Measurements from ENCODE around the gene CENPC.
A peak's percentile ranks its signal among the peaks of the same experiment; 100 is the strongest.
"Not testable (repeated sequence)": the region's sequence is repeated elsewhere in the genome, so short reads cannot be mapped to it uniquely, and the experiment has no call there.

CENPC gene

GRCh38 chr4:67545199-67546003, at the start of gene CENPC:
TSS of gene CENPC (minus strand) at chr4:67545503. CDS start at chr4:67545355, 148 bp downstream.
- peak; percentile 84 for DNase-seq

GRCh38 chr4:67593741-67594175, 48.5 kb upstream of the CENPC start:
- DNase-seq: no peak

- DNase-seq: no peak
Observed at GRCh38 chr4:67587156-67587555, 41.9 kb upstream of the CENPC start.

GRCh38 chr4:67584496-67584895, 39.2 kb upstream of the CENPC start:
- no peak for DNase-seq

GRCh38 chr4:67581913-67582312, 36.6 kb upstream of the CENPC start:
- no peak for DNase-seq

- DNase-seq: no peak
Observed at GRCh38 chr4:67581208-67581857, 36.0 kb upstream of the CENPC start.

- DNase-seq: no peak
Observed at GRCh38 chr4:67580577-67580976, 35.3 kb upstream of the CENPC start.

GRCh38 chr4:67576538-67576937, 31.2 kb upstream of the CENPC start:
- DNase-seq: no peak

GRCh38 chr4:67576059-67576466, 30.8 kb upstream of the CENPC start:
- DNase-seq: no peak

GRCh38 chr4:67575232-67576058, 30.1 kb upstream of the CENPC start:
- DNase-seq: no peak

GRCh38 chr4:67573193-67573592, 27.9 kb upstream of the CENPC start:
- no peak for DNase-seq

- no peak for DNase-seq
Observed at GRCh38 chr4:67571975-67572374, 26.7 kb upstream of the CENPC start.

GRCh38 chr4:67570537-67570936, 25.2 kb upstream of the CENPC start:
- no peak for DNase-seq

GRCh38 chr4:67568820-67569219, 23.5 kb upstream of the CENPC start:
- no peak for DNase-seq

- no peak for DNase-seq
Observed at GRCh38 chr4:67566335-67566734, 21.0 kb upstream of the CENPC start.

GRCh38 chr4:67565284-67565683, 20.0 kb upstream of the CENPC start:
- no peak for DNase-seq

- no peak for DNase-seq
Observed at GRCh38 chr4:67558493-67558892, 13.2 kb upstream of the CENPC start, which contains the start of gene STAP1. TSS of gene STAP1 (plus strand) at chr4:67558727. CDS start at chr4:67558810, 83 bp downstream.

- no peak for DNase-seq
Observed at GRCh38 chr4:67556436-67556835, 11.1 kb upstream of the CENPC start.

GRCh38 chr4:67555447-67555846, 10.1 kb upstream of the CENPC start:
- no peak for DNase-seq

- no peak for DNase-seq
Observed at GRCh38 chr4:67554096-67554495, 8.8 kb upstream of the CENPC start.

- DNase-seq: not testable (repeated sequence)
Observed at GRCh38 chr4:67552146-67552792, 7.0 kb upstream of the CENPC start.

- DNase-seq: no peak
Observed at GRCh38 chr4:67550857-67551256, 5.6 kb upstream of the CENPC start.

- DNase-seq: no peak
Observed at GRCh38 chr4:67550451-67550850, 5.1 kb upstream of the CENPC start.

Measured in activated effector memory CD4-positive, alpha-beta T cell treated with Interleukin-2 at 50 U/mL for 16 hours (primary cell).